HG02610 (cell line): Measurements from ENCODE around the gene C1GALT1.
"Not testable (repeated sequence)": the region's sequence is repeated elsewhere in the genome, so short reads cannot be mapped to it uniquely, and the experiment has no call there.

ENCODE experiments used
- ATAC-seq: cut with Tn5 transposase; IDR thresholded peaks from one replicate; pipeline ENCODE4 v1.9.1; 2021; ENCODE audit warnings: mild to moderate bottlenecking, moderate library complexity; ENCODE audit not compliant: unreplicated experiment

C1GALT1 gene

GRCh38 chr7:7166318-7166717 is 16.0 kb upstream of the C1GALT1 start:
- no peak for ATAC-seq

GRCh38 chr7:7169296-7169695 is 13.0 kb upstream of the C1GALT1 start:
- no peak for ATAC-seq

GRCh38 chr7:7173956-7174632 is 8.2 kb upstream of the C1GALT1 start:
- no peak for ATAC-seq

GRCh38 chr7:7175075-7175695 is 7.2 kb upstream of the C1GALT1 start:
- no peak for ATAC-seq

GRCh38 chr7:7176406-7177043 is 5.8 kb upstream of the C1GALT1 start:
- ATAC-seq, result no peak

GRCh38 chr7:7177044-7177517 is 5.3 kb upstream of the C1GALT1 start:
- ATAC-seq, result no peak

GRCh38 chr7:7178081-7178480 is 4.3 kb upstream of the C1GALT1 start:
- ATAC-seq, result no peak

- no peak for ATAC-seq
These were observed 3.4 kb upstream of the C1GALT1 start for GRCh38 chr7:7178906-7179305.

- ATAC-seq, result no peak
These were observed 1.5 kb upstream of the C1GALT1 start for GRCh38 chr7:7180725-7181449.

GRCh38 chr7:7181519-7182155 is 707 bp upstream of the C1GALT1 start:
- peak; percentile 34 for ATAC-seq

- peak; percentile 23 for ATAC-seq
These were observed 905 bp downstream of the C1GALT1 start for GRCh38 chr7:7183061-7183837.

- no peak for ATAC-seq
These were observed 1.6 kb downstream of the C1GALT1 start for GRCh38 chr7:7183838-7184463.

GRCh38 chr7:7185371-7185989 is 3.1 kb downstream of the C1GALT1 start:
- no peak for ATAC-seq

GRCh38 chr7:7188091-7188490 is 5.7 kb downstream of the C1GALT1 start:
- ATAC-seq, result no peak

- ATAC-seq, result no peak
These were observed 6.4 kb downstream of the C1GALT1 start for GRCh38 chr7:7188742-7189141.

- no peak for ATAC-seq
These were observed 7.8 kb downstream of the C1GALT1 start for GRCh38 chr7:7190142-7190541.

GRCh38 chr7:7191137-7191536 is 8.8 kb downstream of the C1GALT1 start:
- no peak for ATAC-seq

GRCh38 chr7:7192798-7193788 is 10.7 kb downstream of the C1GALT1 start:
- not testable (repeated sequence) for ATAC-seq
